TTC549 (cell line): ENCODE data around the gene C5orf24.
"Not testable (repeated sequence)": the region's sequence is repeated elsewhere in the genome, so short reads cannot be mapped to it uniquely, and the experiment has no call there.

Source experiments
- FAIRE-seq: peaks from 2 replicates; lab custom pipeline; 2012; peaks lifted over from hg19 to GRCh38; lab: Jason Lieb, UNC

The C5orf24 gene

GRCh38 chr5:134857401-134857800, 11.6 kb downstream of the C5orf24 start:
- FAIRE-seq, result no peak

GRCh38 chr5:134864707-134865106, 18.9 kb downstream of the C5orf24 start:
- no peak for FAIRE-seq

- no peak for FAIRE-seq
Measured at GRCh38 chr5:134873494-134873893, 27.7 kb downstream of the C5orf24 start.

- FAIRE-seq, result no peak
Measured at GRCh38 chr5:134873987-134874830, 28.4 kb downstream of the C5orf24 start, which contains the start of gene TXNDC15. TSS of gene TXNDC15 (plus strand) at chr5:134874371. CDS start at chr5:134874428, 57 bp downstream.

- no peak for FAIRE-seq
Measured at GRCh38 chr5:134874831-134875655, 29.3 kb downstream of the C5orf24 start.

DNA sequence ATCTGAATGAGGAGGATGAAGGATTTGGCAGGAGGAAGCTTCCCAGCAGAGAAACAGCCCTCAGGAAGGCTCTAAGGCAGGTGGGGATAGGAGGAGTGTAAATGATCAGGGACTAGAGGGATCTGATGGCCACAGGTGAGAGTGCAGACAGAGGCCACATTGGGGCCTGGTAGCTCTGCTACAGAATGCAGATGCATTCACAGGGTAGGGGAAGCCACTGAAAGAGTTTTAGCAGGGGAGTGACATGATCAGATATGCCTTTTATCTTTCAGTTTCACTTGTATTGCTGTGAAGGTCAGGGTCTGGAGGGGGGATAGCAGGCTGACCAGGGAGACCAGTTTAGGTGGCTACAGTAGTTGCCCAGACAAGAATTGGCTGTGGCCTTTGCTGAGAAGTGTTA, 31.4 kb downstream of the C5orf24 start:
- FAIRE-seq, result no peak

DNA sequence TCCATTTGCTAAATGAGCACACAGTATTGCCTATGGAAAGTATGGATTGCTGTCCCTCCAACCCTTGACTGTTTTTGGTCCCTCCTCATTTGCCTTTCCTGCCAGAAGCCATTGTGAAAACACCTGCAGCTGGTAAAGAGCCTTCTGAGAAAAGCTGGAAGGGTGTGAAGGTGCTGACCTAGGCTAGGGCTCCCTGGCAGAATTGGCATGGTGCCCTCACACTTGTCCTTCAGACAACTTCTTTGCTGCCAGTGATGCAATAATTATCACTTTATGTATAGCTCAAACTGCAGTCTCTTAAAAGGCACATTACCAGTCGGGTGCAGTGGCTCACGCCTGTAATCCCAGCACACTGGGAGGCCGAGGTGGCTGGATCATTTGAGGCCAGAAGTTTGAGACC, 32.6 kb downstream of the C5orf24 start:
- no peak for FAIRE-seq

DNA sequence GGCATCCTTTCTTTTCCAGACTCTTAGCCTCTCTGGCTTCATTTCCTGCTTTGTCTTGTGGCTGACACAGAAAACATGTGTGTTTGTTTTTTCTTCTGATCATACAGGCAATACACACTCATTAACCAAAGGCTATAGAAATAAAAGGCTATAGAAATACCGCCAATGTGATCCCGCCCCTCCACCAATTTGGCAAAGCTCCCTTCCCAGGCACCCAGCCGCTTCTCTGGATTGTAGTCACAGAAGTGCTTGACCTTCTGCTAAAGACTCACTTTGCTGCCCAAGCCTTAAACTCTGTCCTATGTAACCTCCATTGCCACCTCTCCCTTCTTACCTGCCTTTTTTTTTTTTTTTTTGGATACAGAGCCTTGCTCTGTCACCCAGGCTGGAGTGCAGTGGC, 33.7 kb downstream of the C5orf24 start:
- FAIRE-seq, result no peak

DNA sequence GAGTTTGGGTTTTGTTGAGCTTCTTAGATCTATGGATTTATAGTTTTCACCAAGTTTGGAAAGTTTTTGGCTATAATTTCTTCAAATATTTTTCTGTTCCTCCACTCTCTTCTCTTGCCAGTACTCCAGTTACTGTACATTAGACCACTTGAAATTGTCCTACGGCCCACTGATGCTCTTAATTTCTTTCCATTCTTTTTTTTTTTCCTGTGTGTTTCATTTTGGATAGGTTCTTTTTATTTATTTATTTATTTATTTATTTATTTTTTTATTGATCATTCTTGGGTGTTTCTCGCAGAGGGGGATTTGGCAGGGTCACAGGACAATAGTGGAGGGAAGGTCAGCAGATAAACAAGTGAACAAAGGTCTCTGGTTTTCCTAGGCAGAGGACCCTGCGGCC, 35.2 kb downstream of the C5orf24 start:
- not testable (repeated sequence) for FAIRE-seq

GRCh38 chr5:134881711-134882110, 35.9 kb downstream of the C5orf24 start:
- not testable (repeated sequence) for FAIRE-seq

GRCh38 chr5:134887593-134888159, 41.9 kb downstream of the C5orf24 start:
- FAIRE-seq, result no peak

GRCh38 chr5:134889335-134889734, 43.6 kb downstream of the C5orf24 start:
- FAIRE-seq, result no peak

- FAIRE-seq, result no peak
Measured at GRCh38 chr5:134891473-134891872, 45.7 kb downstream of the C5orf24 start.

GRCh38 chr5:134892282-134892681, 46.5 kb downstream of the C5orf24 start:
- FAIRE-seq, result no peak

- no peak for FAIRE-seq
Measured at GRCh38 chr5:134892926-134893325, 47.2 kb downstream of the C5orf24 start.

- no peak for FAIRE-seq
Measured at GRCh38 chr5:134893748-134894505, 48.2 kb downstream of the C5orf24 start.

DNA sequence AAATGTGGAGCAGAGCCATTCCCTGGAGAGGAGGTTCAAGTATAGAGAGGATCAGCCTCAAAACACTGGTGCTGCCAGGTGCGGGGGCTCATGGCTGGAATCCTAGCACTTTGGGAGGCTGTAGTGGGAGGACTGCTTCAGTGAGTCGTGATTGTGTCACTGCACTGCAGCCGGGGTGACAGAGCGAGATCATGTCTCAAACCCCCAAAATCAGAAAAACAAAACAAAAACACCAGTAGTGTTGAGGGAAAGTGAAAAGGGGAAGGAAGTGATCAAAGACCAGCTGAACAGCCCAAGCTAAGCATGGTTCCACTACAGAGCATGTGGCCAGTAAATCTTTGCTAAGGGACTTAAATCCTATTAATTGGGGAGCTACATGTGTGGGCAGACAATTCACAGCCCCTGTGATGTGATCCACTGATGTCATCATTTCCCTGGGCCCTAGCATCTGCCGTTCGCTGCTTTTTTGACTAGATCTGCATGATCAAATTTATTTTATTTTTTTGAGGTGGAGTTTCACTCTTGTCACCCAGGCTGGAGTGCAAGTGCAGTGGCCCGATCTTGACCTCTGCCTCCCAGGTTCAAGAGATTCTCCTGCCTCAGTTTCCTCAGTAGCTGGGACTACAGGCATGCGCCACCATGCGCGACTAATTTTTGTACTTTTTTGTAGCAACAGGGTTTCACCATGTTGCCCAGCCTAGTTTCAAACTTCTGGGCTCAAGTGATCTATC, 56.5 kb downstream of the C5orf24 start:
- no peak for FAIRE-seq

DNA sequence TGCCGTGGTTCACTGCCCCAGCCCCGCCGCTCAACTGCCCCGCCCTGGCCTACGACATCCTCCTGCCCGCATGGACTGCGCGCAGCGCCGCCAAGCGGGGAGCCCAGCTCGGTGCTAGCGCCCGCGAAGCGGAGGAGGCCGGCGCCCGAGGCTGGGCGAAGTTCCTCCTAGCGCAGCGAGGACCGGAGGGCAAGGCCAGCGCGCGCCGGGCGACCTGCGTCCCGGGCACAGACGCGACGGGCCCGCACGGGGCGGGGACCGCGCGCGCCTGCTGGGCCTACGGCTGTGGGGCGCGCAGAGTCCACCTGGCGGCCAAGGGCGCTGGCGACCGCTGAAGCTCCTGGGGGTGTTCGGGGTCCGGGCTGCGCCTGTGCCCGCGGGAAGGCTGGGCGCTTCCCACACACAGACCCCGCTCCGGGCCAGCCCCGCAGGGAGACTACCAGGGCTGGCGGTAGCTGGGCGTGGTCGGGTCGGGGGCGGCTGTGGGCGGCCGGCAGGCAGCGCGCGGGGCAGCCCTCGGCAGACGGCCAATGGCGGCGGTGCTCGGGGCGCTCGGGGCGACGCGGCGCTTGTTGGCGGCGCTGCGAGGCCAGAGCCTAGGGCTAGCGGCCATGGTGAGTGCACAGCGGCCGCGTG, 59.0 kb downstream of the C5orf24 start, which contains the start of gene PCBD2:
Gene PCBD2, plus strand, starts transcription at position 522 of the 636 bp plus-strand sequence. Its CDS starts 9 bp downstream, at position 531.
- FAIRE-seq, result no peak

- no peak for FAIRE-seq
Measured at GRCh38 chr5:134905246-134905996, 59.7 kb downstream of the C5orf24 start.

GRCh38 chr5:134906811-134907210, 61.0 kb downstream of the C5orf24 start:
- no peak for FAIRE-seq
